Ovary (tissue), 9 donors: Measurements from ENCODE around the gene FLNB. TPM values are rescaled to one million over a fixed set of nuclear protein-coding genes. Genes with fewer than 3 reads are reported as not detected.

Experiments used
- DNase-seq, 5 donors: peaks; one replicate each; pipeline ENCODE4 v3.0.0-alpha.2; 2019 to 2020
- H3K27ac ChIP-seq, 2 donors: fragments of 200-600 bp; one replicate each; pipeline versions ENCODE4 v1.5.1 to v1.8.0; 2019 to 2022
- H3K27me3 ChIP-seq: fragments of 200-600 bp; one replicate; pipeline ENCODE4 v1.8.0; 2022
- H3K36me3 ChIP-seq: fragments of 200-600 bp; sonication (generic); one replicate; pipeline ENCODE4 v1.5.1; 2019
- H3K4me1 ChIP-seq: one replicate; pipeline ENCODE4 v1.8.1; 2013; ENCODE audit warnings: mild to moderate bottlenecking, moderate library complexity; ENCODE audit not compliant: insufficient read depth
- H3K4me3 ChIP-seq: fragments of 200-600 bp; sonication (generic); one replicate; pipeline ENCODE4 v1.5.1; 2017
- H3K9me3 ChIP-seq, 2 donors: fragments of 200-600 bp in 1 of 2; sonication (generic) in 1 of 2; one replicate each; pipeline versions ENCODE4 v1.5.1 to v1.8.1; 2013 to 2019; ENCODE audit warnings: mild to moderate bottlenecking in 1 of 2, moderate library complexity in 1 of 2
- EP300 ChIP-seq: sonication (generic); formaldehyde crosslinking; IDR thresholded peaks from one replicate; pipeline ENCODE4 v1.6.1; 2017; ENCODE audit warnings: antibody characterized with exemption
- POLR2A ChIP-seq: fragments of 450-650 bp; IDR thresholded peaks from one replicate; pipeline ENCODE4 v1.6.1; 2017; ENCODE audit warnings: antibody characterized with exemption, mild to moderate bottlenecking, moderate library complexity
- WGBS, 3 donors: extraction: QIAGEN DNeasy Blood & Tissue Kit in 1 of 3; methylation state at CpG; one replicate each; pipeline versions ENCODE4 v1.1.5 to v1.1.7; 2013 to 2017; 5-methylcytosine and 5-hydroxymethylcytosine counted together
- intact Hi-C, 4 donors: fragments of 100-400 bp; cut with DNase I; formaldehyde crosslinking; loops; one replicate each; pipeline versions ENCODE4 v1.11.0 to v1.15.1; 2022 to 2023
- polyA plus RNA-seq, 2 donors: library from polyadenylated mRNA; stranded (reverse); fragments of 200-250 nt in 1 of 2; fragments of 350-450 nt in 1 of 2; fragmentation: Illumina TruSeq in 1 of 2; extraction: RNeasy Lipid Tissue Mini Kit (QIAGEN cat#74804) in 1 of 2; gene quantifications; one replicate each; pipeline ENCODE4 v1.2.3, GENCODE V29; 2013 to 2014
- total RNA-seq, 7 donors: library from RNA; depleted of rRNA in 2 of 7; stranded (reverse); fragments of >200 nt in 2 of 7; fragmentation: NEBNext Ultra II Directional in 3 of 7; extraction: Animal tissue kit (Norgen Biotek cat#: 25700) in 3 of 7; gene quantifications; one replicate each; pipeline versions ENCODE4 v1.1.0 to v1.2.4, GENCODE V29; 2016 to 2023
- TF ChIP-seq, protein P1 (sequence below), 3 donors: fragments of 450-650 bp in 2 of 3; fragments of 200-600 bp in 1 of 3; IDR thresholded peaks; one replicate each; pipeline versions ENCODE4 v1.5.1 to v1.8.0; 2016 to 2022; ENCODE audit warnings: antibody characterized with exemption in 3 of 3, mild to moderate bottlenecking in 1 of 3
- donor health status: DM: no; HTN: no; CAD: no; lungs with moderate emphysema.
- donor health status: DM: no; HTN: no; CAD: no.
- donor health status: Bipolar disorder and iron deficiency.
- donor health status: DM: yes; HTN: yes; CAD: no.
- donor health status: DM: no; HTN: no; CAD: no.
- donor health status: DM: yes; HTN: yes; CAD: no.

Gene FLNB
- total and polyA plus RNA-seq, 9 donors = 51.9 to 190 (median 126) TPM

DNA sequence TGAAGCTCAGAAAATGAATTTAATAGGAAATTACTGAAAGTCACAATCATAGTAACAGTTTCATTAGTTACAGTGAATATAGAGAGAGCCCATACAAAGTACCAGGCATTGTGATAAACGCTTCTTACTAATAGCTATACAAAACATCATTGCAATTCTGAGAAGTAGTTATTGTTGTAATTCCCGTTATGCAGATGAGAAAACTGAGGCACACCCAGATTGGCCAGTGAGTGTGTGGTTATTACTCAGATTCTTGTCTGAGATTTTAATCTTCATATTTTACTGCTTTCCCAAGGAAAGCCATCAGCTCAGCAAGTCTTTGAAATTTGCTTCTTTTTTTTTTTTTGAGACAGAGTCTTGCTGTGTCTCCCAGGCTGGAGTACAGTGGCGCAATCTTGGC is 14.3 kb downstream of the FLNB start:
- TF ChIP-seq EP300 (no peak), POLR2A (no peak)
- TF ChIP-seq, protein P1, sequence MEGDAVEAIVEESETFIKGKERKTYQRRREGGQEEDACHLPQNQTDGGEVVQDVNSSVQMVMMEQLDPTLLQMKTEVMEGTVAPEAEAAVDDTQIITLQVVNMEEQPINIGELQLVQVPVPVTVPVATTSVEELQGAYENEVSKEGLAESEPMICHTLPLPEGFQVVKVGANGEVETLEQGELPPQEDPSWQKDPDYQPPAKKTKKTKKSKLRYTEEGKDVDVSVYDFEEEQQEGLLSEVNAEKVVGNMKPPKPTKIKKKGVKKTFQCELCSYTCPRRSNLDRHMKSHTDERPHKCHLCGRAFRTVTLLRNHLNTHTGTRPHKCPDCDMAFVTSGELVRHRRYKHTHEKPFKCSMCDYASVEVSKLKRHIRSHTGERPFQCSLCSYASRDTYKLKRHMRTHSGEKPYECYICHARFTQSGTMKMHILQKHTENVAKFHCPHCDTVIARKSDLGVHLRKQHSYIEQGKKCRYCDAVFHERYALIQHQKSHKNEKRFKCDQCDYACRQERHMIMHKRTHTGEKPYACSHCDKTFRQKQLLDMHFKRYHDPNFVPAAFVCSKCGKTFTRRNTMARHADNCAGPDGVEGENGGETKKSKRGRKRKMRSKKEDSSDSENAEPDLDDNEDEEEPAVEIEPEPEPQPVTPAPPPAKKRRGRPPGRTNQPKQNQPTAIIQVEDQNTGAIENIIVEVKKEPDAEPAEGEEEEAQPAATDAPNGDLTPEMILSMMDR (IDR thresholded peaks at IDR 0.05) = no peak
- Histone ChIP-seq H3K4me3 (no peak overlapping the region), H3K9me3 (no peaks in the 10 kb centered on the region), H3K27me3 (no peaks in the 10 kb centered on the region), H3K4me1 (peaks cover 26% of the 10 kb centered on the region), H3K36me3 (no peaks in the 10 kb centered on the region), H3K27ac (no peak overlapping the region)
- WGBS, 3 donors = 87 to 95% (median 95%) methylated on average over 3 of the region's 3 CpGs
- no peak for DNase-seq
- intact Hi-C loops = no loop called here

DNA sequence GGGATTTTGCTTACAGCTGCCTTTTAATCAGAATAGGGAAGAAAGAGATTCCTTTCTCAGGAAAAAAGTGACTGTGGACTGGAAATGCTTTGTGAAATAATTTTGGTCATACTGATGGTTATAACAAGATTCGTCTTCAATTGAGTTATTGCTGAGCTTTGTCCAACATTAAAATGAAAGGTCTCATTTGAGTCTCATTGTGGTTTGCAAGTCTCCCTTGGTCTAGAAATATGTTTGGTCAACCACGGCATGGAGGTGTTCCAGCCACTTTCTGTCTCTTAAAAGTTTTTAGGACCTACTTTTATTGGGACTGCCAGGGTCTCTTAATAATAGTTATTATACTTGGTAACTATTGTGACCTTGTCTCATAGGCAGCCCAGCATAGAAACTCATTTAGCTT is 15.3 kb downstream of the FLNB start:
- intact Hi-C loops = no loop called here
- WGBS, 3 donors = 65 to 74% (median 72%) methylated on average over 2 of the region's 2 CpGs
- H3K4me1 ChIP-seq = peaks cover 26% of the 10 kb centered on the region

DNA sequence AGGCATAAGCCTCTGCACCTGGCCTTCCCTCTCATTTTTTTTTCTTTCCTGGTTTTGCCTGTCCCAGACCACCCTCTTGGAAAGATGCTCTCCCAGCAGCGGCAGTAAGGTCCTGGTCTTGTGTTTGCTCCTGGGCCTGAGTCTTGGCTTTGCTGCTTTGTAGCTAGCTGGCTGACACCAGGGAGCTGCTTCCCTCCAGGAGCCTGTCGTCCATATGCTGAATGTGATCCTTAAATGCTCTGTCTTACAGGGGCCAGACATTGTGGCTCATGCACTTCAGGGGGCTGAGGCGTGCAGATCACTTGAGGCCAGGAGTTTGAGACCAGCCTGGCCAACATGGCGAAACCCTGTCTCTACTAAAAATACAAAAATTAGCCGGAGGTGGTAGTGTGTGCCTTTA is 17.2 kb downstream of the FLNB start:
- no peaks in the 10 kb centered on the region for H3K36me3 ChIP-seq
- no peaks in the 10 kb centered on the region for H3K27me3 ChIP-seq
- no peak for DNase-seq
- TF ChIP-seq POLR2A (no peak), EP300 (no peak)
- H3K4me1 ChIP-seq = peaks cover 19% of the 10 kb centered on the region
- H3K27ac ChIP-seq = peak overlapping the region in 1 of 2 donors; percentile 26
- H3K4me3 ChIP-seq = no peak overlapping the region
- 66 to 81% (median 78%) methylated on average over 5 of the region's 5 CpGs for WGBS, 3 donors
- intact Hi-C loops = no loop called here
- H3K9me3 ChIP-seq = no peaks in the 10 kb centered on the region

More for the DNA sequence above, 15.3 kb downstream of the FLNB start:
- no peak overlapping the region for H3K27ac ChIP-seq
- no peak overlapping the region for H3K4me3 ChIP-seq
- H3K36me3 ChIP-seq = no peaks in the 10 kb centered on the region
- no peak for DNase-seq
- H3K27me3 ChIP-seq = no peaks in the 10 kb centered on the region
- H3K9me3 ChIP-seq = no peaks in the 10 kb centered on the region
- TF ChIP-seq, protein P1 (IDR thresholded peaks at IDR 0.05) = no peak
- no peak for TF ChIP-seq EP300
- no peak for TF ChIP-seq POLR2A

DNA sequence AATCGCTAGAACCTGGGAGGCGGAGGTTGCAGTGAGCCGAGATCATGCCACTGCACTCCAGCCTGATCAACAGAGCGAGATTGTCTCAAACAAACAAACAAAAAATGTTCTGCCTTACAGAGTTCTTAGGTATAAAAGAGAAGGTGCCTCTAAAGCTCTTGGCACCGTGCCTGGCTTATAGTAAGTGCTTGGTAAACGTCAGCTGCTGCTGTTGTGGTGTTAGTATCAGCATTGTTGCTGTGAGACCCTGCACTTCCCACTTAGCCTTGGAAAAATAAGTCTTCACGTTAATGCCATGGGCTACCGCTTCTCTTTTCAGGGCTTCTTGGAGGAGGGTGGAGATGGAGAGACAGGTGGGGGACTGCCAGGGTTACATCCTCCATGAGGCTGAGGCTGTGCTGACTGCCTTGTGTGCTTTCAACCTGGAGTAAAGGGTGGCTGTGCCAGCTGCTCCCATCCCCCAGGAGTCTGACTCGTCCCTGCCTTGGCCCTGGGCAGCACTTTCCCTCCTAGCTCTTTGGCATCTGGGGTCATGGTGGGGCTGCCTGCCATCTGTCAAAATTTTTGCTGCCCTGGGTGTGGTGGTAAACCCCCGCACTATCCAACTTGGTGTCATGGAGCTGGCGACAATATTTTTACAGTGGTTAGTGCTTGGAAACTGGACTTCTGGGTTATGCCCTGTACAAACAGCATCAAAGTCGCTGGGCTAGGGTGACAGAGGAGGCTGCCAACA is 17.8 kb downstream of the FLNB start:
- 52 to 54% (median 53%) methylated on average over 11 to 12 of the region's 12 CpGs for WGBS, 3 donors
- TF ChIP-seq EP300 (no peak), POLR2A (no peak)
- TF ChIP-seq, protein P1 (IDR thresholded peaks at IDR 0.05) = no peak
- Histone ChIP-seq H3K9me3 (no peaks in the 10 kb centered on the region), H3K27me3 (no peaks in the 10 kb centered on the region), H3K4me1 (peaks cover 19% of the 10 kb centered on the region), H3K36me3 (no peaks in the 10 kb centered on the region), H3K27ac (peak overlapping the region in 1 of 2 donors; percentile 26), H3K4me3 (no peak overlapping the region)
- DNase-seq = no peak
- intact Hi-C loops = no loop called here

DNA sequence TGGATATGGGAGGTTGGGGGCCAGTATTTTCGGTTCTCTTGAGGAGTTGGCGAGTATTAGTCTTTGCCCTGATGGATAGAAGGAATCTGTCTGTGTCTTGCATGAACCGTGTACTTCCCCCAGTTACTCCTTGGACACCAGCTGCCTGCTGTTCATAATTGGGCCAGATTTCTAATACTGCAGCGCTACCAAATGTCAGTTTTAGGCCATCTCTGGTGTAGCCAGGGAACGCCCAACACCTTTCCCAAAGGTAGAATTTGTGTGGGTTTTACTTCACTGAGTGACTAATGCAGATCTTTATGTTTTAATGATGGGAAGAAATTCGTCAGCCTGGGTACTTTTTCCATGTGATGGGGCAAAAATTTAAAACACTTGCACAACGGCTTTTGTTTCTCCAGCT is 18.4 kb downstream of the FLNB start:
- WGBS, 3 donors = 83 to 86% (median 86%) methylated on average over 7 of the region's 7 CpGs
- Histone ChIP-seq H3K9me3 (no peaks in the 10 kb centered on the region), H3K4me3 (no peak overlapping the region), H3K36me3 (no peaks in the 10 kb centered on the region), H3K27me3 (no peaks in the 10 kb centered on the region), H3K27ac (no peak overlapping the region), H3K4me1 (peaks cover 14% of the 10 kb centered on the region)
- TF ChIP-seq POLR2A (no peak), EP300 (no peak)
- TF ChIP-seq, protein P1 (IDR thresholded peaks at IDR 0.05) = no peak
- DNase-seq = no peak
- intact Hi-C loops = no loop called here
